ENCODE measurements around the gene TRIM16. TPM values are rescaled to one million over a fixed set of nuclear protein-coding genes. Genes with fewer than 3 reads are reported as not detected.

The TRIM16 gene
- total and polyA plus RNA-seq, 2 of the 8 experiments (the other 6 are each of a cell fraction or from before 2014, with no cell fraction given) = 15.2 to 29.1 TPM

GRCh38 chr17:15652960-15653359 lies 31.2 kb downstream of the TRIM16 start:
- Histone ChIP-seq H3K9ac (replicated peaks in 1 of 4; ENCODE audit: extremely low read depth in 1 of 4, low read depth in 3 of 4, low read length in 3 of 4) (no peak overlapping the region), H2AFZ (ENCODE audit: low read length) (no peak overlapping the region), H3K23me2 (ENCODE audit: low read depth, low read length) (no peaks in the 10 kb centered on the region), H3K27me3 (replicated peaks in 1 of 4; ENCODE audit: control insufficient read depth in 3 of 4, extremely low read depth in 1 of 4, insufficient read depth in 3 of 4, low read length in 3 of 4) (no peaks in the 10 kb centered on the region), H3K79me2 (ENCODE audit: control insufficient read depth in 1 of 2, insufficient read depth in 2 of 2, low read length in 2 of 2) (no peaks in the 10 kb centered on the region), H3K4me3 (ENCODE audit: extremely low read depth in 1 of 4, insufficient read depth in 2 of 4, low read depth in 3 of 4, low read length in 4 of 4) (no peak overlapping the region), H3K4ac (replicated peaks; ENCODE audit: insufficient read length, low read depth, low read length) (no peak overlapping the region), H3K56ac (replicated peaks; ENCODE audit: insufficient read length, low read depth, low read length) (no peak overlapping the region), H4K8ac (ENCODE audit: extremely low read depth, insufficient read depth, low read length) (no peak overlapping the region), H3K18ac (ENCODE audit: extremely low read depth, low read length) (no peak overlapping the region), H3K14ac (ENCODE audit: insufficient read length) (no peak overlapping the region), H2BK120ac (replicated peaks; ENCODE audit: low read depth, low read length) (no peak overlapping the region), H3K27ac (ENCODE audit: low read depth, low read length) (no peak overlapping the region), H4K91ac (replicated peaks; ENCODE audit: insufficient read length, low read length) (no peak overlapping the region), H4K5ac (ENCODE audit: insufficient read length, low read depth, low read length) (no peak overlapping the region), H3K23ac (ENCODE audit: insufficient read length) (no peak overlapping the region), H2BK5ac (ENCODE audit: low read depth, low read length) (no peak overlapping the region), H3K79me1 (ENCODE audit: low read depth, low read length) (no peaks in the 10 kb centered on the region), H2BK12ac (ENCODE audit: low read depth, low read length) (no peak overlapping the region), H3K4me1 (replicated peaks in 1 of 4; ENCODE audit: control insufficient read depth in 3 of 4, insufficient read depth in 4 of 4, low read length in 3 of 4) (peaks cover 0 to 10% (median 7%) of the 10 kb centered on the region in 4 experiments; a peak in 4 of 7 replicates), H2BK20ac (ENCODE audit: low read length) (no peak overlapping the region), H3K4me2 (ENCODE audit: insufficient read depth in 1 of 2, low read depth in 2 of 2, low read length in 2 of 2) (no peak overlapping the region), H2BK15ac (ENCODE audit: low read length) (no peak overlapping the region), H2AK5ac (ENCODE audit: low read depth, low read length) (no peak overlapping the region), H3K36me3 (ENCODE audit: control insufficient read depth in 2 of 4, insufficient read depth in 4 of 4, low read length in 3 of 4) (peaks cover 0 to 3% (median 1%) of the 10 kb centered on the region in 4 experiments; a peak in 3 of 8 replicates), H3K9me3 (ENCODE audit: insufficient read depth in 2 of 2, low read depth in 1 of 2, low read length in 1 of 2) (no peaks in the 10 kb centered on the region), H4K20me1 (replicated peaks in 1 of 2; ENCODE audit: control insufficient read depth in 1 of 2, insufficient read depth in 2 of 2, low read length in 2 of 2) (no peaks in the 10 kb centered on the region)
- TF ChIP-seq GABPA (IDR thresholded peaks at IDR 0.05; ENCODE audit: borderline replicate concordance, insufficient read depth, low read length) (no peak), JUN (IDR thresholded peaks at IDR 0.05; ENCODE audit: low read depth, low read length) (no peak), ASH2L (IDR thresholded peaks at IDR 0.05; ENCODE audit: low read length) (no peak), RAD21 (IDR thresholded peaks at IDR 0.05 in 1 of 2, conservative IDR thresholded peaks at IDR 0.05 in 1 of 2; ENCODE audit: low read depth in 2 of 2, low read length in 2 of 2) (no peak)
- CTCF ChIA-PET (ENCODE audit: partially characterized antibody) = no interaction called here
- FAIRE-seq (no peak), DNase-seq (ENCODE audit: low read depth in 1 of 2, low spot score in 2 of 2) (no peak)
- POLR2A ChIA-PET (ENCODE audit: partially characterized antibody) = interaction anchor here (1.1 kb wide), 1 partner anchor 10 kb away, joined by 3 read pairs; no protein-coding TSS in a partner anchor
- WGBS, 2 experiments (ENCODE audit: extremely low coverage in 1 of 2, insufficient coverage in 1 of 2, insufficient read length in 1 of 2, insufficient replicate concordance in 2 of 2, low coverage in 1 of 2, low lambda C conversion rate in 2 of 2, missing lambda C conversion rate in 1 of 2) = 96% methylated on average over 6 of the region's 6 CpGs; no CpG with 5 or more reads in 1 of the 2 experiments

Measured in H1 (cell line).